NT2/D1 (cell line): ENCODE results near the gene COX8A.

Source experiments
- SUZ12 ChIP-seq: IDR thresholded peaks from 2 replicates; pipeline ENCODE4 v1.6.1; 2011; ENCODE audit not compliant: insufficient read length, insufficient read depth; ENCODE audit errors: extremely low read depth
- YY1 ChIP-seq: IDR thresholded peaks from 2 replicates; pipeline ENCODE4 v1.6.1; 2011; ENCODE audit not compliant: insufficient read length, insufficient read depth
- ZNF274 ChIP-seq: IDR thresholded peaks from 2 replicates; pipeline ENCODE4 v1.6.1; 2011; ENCODE audit warnings: mild to moderate bottlenecking, low read depth, low read length

GRCh38 chr11:63998558-63999348 is 24.3 kb downstream of the COX8A start:
- no peak for TF ChIP-seq SUZ12
- TF ChIP-seq YY1, result no peak
- no peak for TF ChIP-seq ZNF274
